Testis (tissue), 3 donors: ENCODE data around the gene PTPRD. TPM values are rescaled to one million over a fixed set of nuclear protein-coding genes. Genes with fewer than 3 reads are reported as not detected.
A peak's percentile ranks its signal among the peaks of the same experiment; 100 is the strongest.
"Not testable (repeated sequence)": the region's sequence is repeated elsewhere in the genome, so short reads cannot be mapped to it uniquely, and the experiment has no call there.

Experiments used
- DNase-seq: peaks from one replicate; pipeline ENCODE4 v3.0.0-alpha.2; 2019
- H3K27ac ChIP-seq, 2 donors: fragments of 200-600 bp; sonication (generic); one replicate each; pipeline ENCODE4 v1.5.1; 2019
- H3K27me3 ChIP-seq: fragments of 200-600 bp; sonication (generic); one replicate; pipeline ENCODE4 v1.5.1; 2019
- H3K36me3 ChIP-seq: fragments of 200-600 bp; sonication (generic); one replicate; pipeline ENCODE4 v1.5.1; 2017; ENCODE audit warnings: low read depth; ENCODE audit errors: missing control alignments
- H3K4me1 ChIP-seq: fragments of 200-600 bp; sonication (generic); one replicate; pipeline ENCODE4 v1.5.1; 2019
- H3K4me3 ChIP-seq, 2 donors: fragments of 200-600 bp; sonication (generic); one replicate each; pipeline ENCODE4 v1.5.1; 2017 to 2019
- H3K9me3 ChIP-seq: fragments of 200-600 bp; sonication (generic); one replicate; pipeline ENCODE4 v1.5.1; 2017
- POLR2A ChIP-seq: fragments of 450-650 bp; IDR thresholded peaks from one replicate; pipeline ENCODE4 v1.6.1; 2017; ENCODE audit warnings: antibody characterized with exemption, mild to moderate bottlenecking, moderate library complexity
- WGBS, 2 donors: methylation state at CpG; one replicate each; pipeline ENCODE4 v1.1.5; 2018; 5-methylcytosine and 5-hydroxymethylcytosine counted together
- intact Hi-C: fragments of 100-400 bp; cut with DNase I; formaldehyde crosslinking; loops from one replicate; pipeline ENCODE4 v1.15.1; 2023; ENCODE audit warnings: low total_unique reads
- polyA plus RNA-seq: library from polyadenylated mRNA; stranded (reverse); fragments of 350-450 nt; fragmentation: Illumina TruSeq; extraction: RNeasy Lipid Tissue Mini Kit (QIAGEN cat#74804); gene quantifications from one replicate; pipeline ENCODE4 v1.2.3, GENCODE V29; 2014; ENCODE audit warnings: low read depth, low replicate concordance; ENCODE audit not compliant: insufficient read depth
- total RNA-seq, 2 donors: library from RNA; depleted of rRNA; stranded (reverse); fragments of >200 nt; gene quantifications; one replicate each; pipeline ENCODE4 v1.2.3, GENCODE V29; 2016
- TF ChIP-seq, protein P1 (sequence below), 3 experiments: fragments of 450-650 bp in 2 of 3; fragments of 200-600 bp in 1 of 3; sonication (generic) in 1 of 3; IDR thresholded peaks; one replicate each; pipeline ENCODE4 v1.5.1; 2016 to 2019; ENCODE audit warnings: antibody characterized with exemption in 3 of 3, mild to moderate bottlenecking in 2 of 3, moderate library complexity in 1 of 3

PTPRD gene
- total and polyA plus RNA-seq, 3 donors from 2014 or later: 15.4 to 33.6 (median 32.5) TPM

DNA sequence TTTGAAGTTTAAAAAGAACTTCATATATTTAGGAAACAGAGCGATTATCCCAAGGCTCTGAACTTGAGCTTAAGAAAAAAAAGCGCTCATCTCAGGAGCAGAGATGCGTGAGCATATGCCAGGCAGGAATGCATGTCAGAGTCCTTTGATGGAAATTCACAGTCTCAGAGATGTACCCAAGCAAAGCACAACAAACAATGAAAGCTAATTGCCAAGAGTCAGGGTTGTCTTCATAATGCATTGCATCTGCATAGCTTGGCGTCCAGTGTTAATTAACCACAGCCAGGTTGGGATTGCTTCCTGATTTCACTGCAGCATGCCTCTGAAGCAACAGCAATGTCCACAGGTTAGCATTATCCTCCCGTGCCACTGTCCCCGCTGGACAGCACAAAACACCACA lies 1906.3 kb downstream of the PTPRD start:
- DNase-seq: no peak
- H3K9me3 ChIP-seq: no peaks in the 10 kb centered on the region
- intact Hi-C loops: no loop called here
- no peak overlapping the region for H3K4me3 ChIP-seq
- 85 to 89% methylated on average over 6 of the region's 6 CpGs for WGBS, 2 donors
- H3K27ac ChIP-seq: no peak overlapping the region
- H3K36me3 ChIP-seq: no peaks in the 10 kb centered on the region
- H3K4me1 ChIP-seq: no peaks in the 10 kb centered on the region
- no peaks in the 10 kb centered on the region for H3K27me3 ChIP-seq
- no peak for TF ChIP-seq POLR2A
- TF ChIP-seq, protein P1, sequence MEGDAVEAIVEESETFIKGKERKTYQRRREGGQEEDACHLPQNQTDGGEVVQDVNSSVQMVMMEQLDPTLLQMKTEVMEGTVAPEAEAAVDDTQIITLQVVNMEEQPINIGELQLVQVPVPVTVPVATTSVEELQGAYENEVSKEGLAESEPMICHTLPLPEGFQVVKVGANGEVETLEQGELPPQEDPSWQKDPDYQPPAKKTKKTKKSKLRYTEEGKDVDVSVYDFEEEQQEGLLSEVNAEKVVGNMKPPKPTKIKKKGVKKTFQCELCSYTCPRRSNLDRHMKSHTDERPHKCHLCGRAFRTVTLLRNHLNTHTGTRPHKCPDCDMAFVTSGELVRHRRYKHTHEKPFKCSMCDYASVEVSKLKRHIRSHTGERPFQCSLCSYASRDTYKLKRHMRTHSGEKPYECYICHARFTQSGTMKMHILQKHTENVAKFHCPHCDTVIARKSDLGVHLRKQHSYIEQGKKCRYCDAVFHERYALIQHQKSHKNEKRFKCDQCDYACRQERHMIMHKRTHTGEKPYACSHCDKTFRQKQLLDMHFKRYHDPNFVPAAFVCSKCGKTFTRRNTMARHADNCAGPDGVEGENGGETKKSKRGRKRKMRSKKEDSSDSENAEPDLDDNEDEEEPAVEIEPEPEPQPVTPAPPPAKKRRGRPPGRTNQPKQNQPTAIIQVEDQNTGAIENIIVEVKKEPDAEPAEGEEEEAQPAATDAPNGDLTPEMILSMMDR (IDR thresholded peaks at IDR 0.05): no peak

DNA sequence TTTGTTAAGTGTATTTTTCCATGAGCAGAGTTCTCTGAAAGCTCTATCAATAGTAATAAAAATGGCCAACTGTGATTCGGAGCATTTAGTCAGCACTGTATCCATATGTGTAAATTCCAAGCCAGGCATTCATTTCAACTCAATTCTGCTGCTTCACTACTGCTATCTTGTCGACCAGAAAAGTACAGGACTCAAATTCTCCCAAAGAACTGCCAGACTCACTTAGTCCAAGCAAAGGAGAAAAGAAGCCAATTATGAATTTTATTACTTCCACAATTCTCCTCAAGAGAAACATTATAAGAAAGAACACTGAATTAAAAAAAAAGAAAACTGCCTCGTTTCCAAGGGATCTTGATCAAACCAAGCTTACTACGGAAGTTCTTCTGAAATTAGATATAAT lies 1906.9 kb downstream of the PTPRD start:
- DNase-seq: no peak
- no peaks in the 10 kb centered on the region for H3K36me3 ChIP-seq

DNA sequence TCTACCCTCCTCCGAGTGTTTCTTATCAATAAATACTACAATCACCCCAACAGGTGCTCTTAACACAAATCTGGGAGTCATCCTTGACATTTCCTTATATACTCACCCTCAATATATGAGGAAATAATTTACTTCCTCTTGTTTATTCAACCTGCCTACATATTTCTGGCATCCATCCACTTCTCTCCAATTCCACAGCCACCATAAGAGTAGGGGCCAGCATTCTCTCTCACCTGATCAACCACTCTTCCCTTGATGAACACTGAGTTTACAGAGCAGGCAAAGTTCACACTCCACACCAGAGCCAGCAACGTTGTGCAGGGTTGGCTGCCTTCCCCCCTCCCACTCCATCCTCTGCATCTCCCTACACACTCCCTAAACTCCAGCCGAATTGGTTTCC lies 1908.9 kb downstream of the PTPRD start:
- TF ChIP-seq, protein P1 (IDR thresholded peaks at IDR 0.05): no peak
- TF ChIP-seq POLR2A: no peak
- Histone ChIP-seq H3K4me3 (no peak overlapping the region), H3K27me3 (no peaks in the 10 kb centered on the region), H3K4me1 (no peaks in the 10 kb centered on the region), H3K36me3 (no peaks in the 10 kb centered on the region), H3K9me3 (no peaks in the 10 kb centered on the region), H3K27ac (no peak overlapping the region)
- 58 to 63% methylated on average over 3 of the region's 3 CpGs for WGBS, 2 donors
- DNase-seq: no peak
- intact Hi-C loops: no loop called here

More for the DNA sequence above, 1906.9 kb downstream of the PTPRD start:
- H3K4me3 ChIP-seq: no peak overlapping the region
- 41 to 48% methylated on average over 4 of the region's 4 CpGs for WGBS, 2 donors
- no peak for TF ChIP-seq POLR2A
- TF ChIP-seq, protein P1 (IDR thresholded peaks at IDR 0.05): no peak
- H3K27me3 ChIP-seq: no peaks in the 10 kb centered on the region
- no peaks in the 10 kb centered on the region for H3K4me1 ChIP-seq
- H3K9me3 ChIP-seq: no peaks in the 10 kb centered on the region
- no peak overlapping the region for H3K27ac ChIP-seq
- intact Hi-C loops: no loop called here

DNA sequence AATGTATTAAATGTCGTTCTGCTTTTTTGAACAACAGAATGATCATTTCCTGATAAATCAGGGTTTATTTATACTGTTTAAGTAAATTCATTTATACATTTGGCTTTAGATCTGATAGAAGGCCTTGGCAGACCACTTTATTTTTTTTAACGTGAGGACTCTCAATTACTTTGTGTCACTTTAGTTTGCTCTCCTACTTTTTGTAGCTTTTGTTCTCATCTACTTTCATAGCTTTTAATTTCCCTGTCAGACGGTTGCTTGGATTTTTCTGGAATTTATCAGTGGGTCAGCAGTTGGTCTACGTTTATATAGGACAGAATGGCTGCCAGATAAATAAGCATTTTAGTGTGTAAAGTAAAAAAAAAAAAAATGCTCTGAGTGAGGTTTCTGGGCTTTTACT lies 1910.9 kb downstream of the PTPRD start:
- Histone ChIP-seq H3K36me3 (no peaks in the 10 kb centered on the region), H3K27me3 (no peaks in the 10 kb centered on the region), H3K4me1 (peaks cover 5% of the 10 kb centered on the region), H3K27ac (no peak overlapping the region), H3K4me3 (no peak overlapping the region), H3K9me3 (no peaks in the 10 kb centered on the region)
- TF ChIP-seq, protein P1 (IDR thresholded peaks at IDR 0.05): no peak
- TF ChIP-seq POLR2A: no peak
- WGBS, 2 donors: 59 to 62% methylated on average over 4 of the region's 4 CpGs
- intact Hi-C loops: no loop called here
- no peak for DNase-seq

DNA sequence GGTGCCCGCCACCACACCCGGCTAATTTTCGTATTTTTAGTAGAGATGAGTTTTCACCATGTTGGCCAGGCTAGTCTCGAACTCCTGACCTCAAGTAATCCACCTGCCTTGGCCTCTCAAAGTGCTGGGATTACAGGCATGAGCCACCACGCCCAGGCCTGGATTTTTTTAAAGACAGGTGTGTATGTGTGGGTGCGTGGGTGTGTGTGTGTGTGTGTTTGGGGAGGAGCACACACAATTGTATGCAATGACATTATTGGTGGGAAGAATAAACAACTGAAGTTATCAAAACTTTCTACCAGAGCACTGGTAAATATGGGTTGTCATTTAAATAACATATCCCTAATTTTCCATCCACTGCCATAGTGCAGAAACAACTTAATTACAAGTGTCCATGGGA lies 1915.2 kb downstream of the PTPRD start:
- H3K4me3 ChIP-seq, H3K9me3 ChIP-seq, DNase-seq, H3K4me1 ChIP-seq, H3K27me3 ChIP-seq, H3K36me3 ChIP-seq, intact Hi-C loops: not testable (repeated sequence)
- H3K27ac ChIP-seq: peak overlapping the region; percentile 28 to 51
- 95 to 97% methylated on average over 6 of the region's 6 CpGs for WGBS, 2 donors
